Mesodermal cell (in vitro differentiated cells): ENCODE results near the gene GOLPH3L. TPM values are rescaled to one million over a fixed set of nuclear protein-coding genes. Genes with fewer than 3 reads are reported as not detected.
"Not testable (repeated sequence)": the region's sequence is repeated elsewhere in the genome, so short reads cannot be mapped to it uniquely, and the experiment has no call there.

Experiments
- H3K27ac ChIP-seq: 2 replicates; pipeline ENCODE4 v1.7.0; 2013; ENCODE audit warnings: mild to moderate bottlenecking, low read depth, low read length, moderate library complexity; ENCODE audit not compliant: severe bottlenecking
- H3K36me3 ChIP-seq: 2 replicates; pipeline ENCODE4 v1.7.1; 2013; ENCODE audit warnings: mild to moderate bottlenecking, low read length, moderate library complexity; ENCODE audit not compliant: control insufficient read depth, insufficient read depth
- H3K4me1 ChIP-seq: one replicate; pipeline ENCODE4 v1.7.1; 2013; ENCODE audit warnings: mild to moderate bottlenecking, low read length; ENCODE audit not compliant: insufficient read depth, control insufficient read depth, poor library complexity, severe bottlenecking
- H3K4me3 ChIP-seq: 2 replicates; pipeline ENCODE4 v1.7.0; 2013; ENCODE audit warnings: low read length, control low read depth, mild to moderate bottlenecking; ENCODE audit not compliant: insufficient read depth, poor library complexity, severe bottlenecking; ENCODE audit errors: extremely low read depth
- H3K9me3 ChIP-seq: 2 replicates; pipeline ENCODE4 v1.7.1; 2013; ENCODE audit warnings: mild to moderate bottlenecking, low read length, moderate library complexity; ENCODE audit not compliant: control insufficient read depth
- WGBS, 2 experiments: methylation state at CpG; one replicate each; pipeline ENCODE4 v1.1.5; 2013; ENCODE audit warnings: missing lambda C conversion rate in 2 of 2; ENCODE audit not compliant: insufficient coverage in 2 of 2; 5-methylcytosine and 5-hydroxymethylcytosine counted together
- polyA plus RNA-seq, 2 experiments: library from polyadenylated mRNA; stranded (reverse); fragments of 50-300 nt; gene quantifications; one replicate each; pipeline ENCODE4 v1.2.3, GENCODE V29; 2013

The GOLPH3L gene
- polyA plus RNA-seq (2013, experiment 1 of 2), result 22.2 TPM
- polyA plus RNA-seq (2013, experiment 2 of 2), result 24.3 TPM

GRCh38 chr1:150696995-150697927 lies at the start of gene GOLPH3L:
Gene GOLPH3L, minus strand, starts transcription at chr1:150697154. Its CDS starts 2,316 bp downstream, at chr1:150694838.
- peaks cover 19% of the 10 kb centered on the region for H3K36me3 ChIP-seq
- peak within 1 kb of the TSS; percentile 66 for H3K4me3 ChIP-seq
- no peaks in the 10 kb centered on the region for H3K4me1 ChIP-seq
- no peaks in the 10 kb centered on the region for H3K9me3 ChIP-seq
- 0 to 18% methylated on average over 4 to 6 of the region's 18 CpGs for WGBS, 2 experiments
- peak within 1 kb of the TSS; percentile 47 for H3K27ac ChIP-seq

- no peaks in the 10 kb centered on the region for H3K4me1 ChIP-seq
- H3K36me3 ChIP-seq, result no peaks in the 10 kb centered on the region
- WGBS, 2 experiments, result 94 to 95% methylated on average over 2 of the region's 3 CpGs
- no peak overlapping the region for H3K4me3 ChIP-seq
- no peak overlapping the region for H3K27ac ChIP-seq
- no peaks in the 10 kb centered on the region for H3K9me3 ChIP-seq
Measured at GRCh38 chr1:150730130-150730721, 33.3 kb upstream of the GOLPH3L start.

GRCh38 chr1:150724336-150724735 lies 27.4 kb upstream of the GOLPH3L start:
- Histone ChIP-seq H3K4me1 (no peaks in the 10 kb centered on the region), H3K4me3 (no peak overlapping the region), H3K9me3 (peaks cover 3% of the 10 kb centered on the region), H3K36me3 (no peaks in the 10 kb centered on the region), H3K27ac (no peak overlapping the region)
- 90 to 100% methylated on average over 1 to 2 of the region's 2 CpGs for WGBS, 2 experiments

GRCh38 chr1:150720703-150721102 lies 23.7 kb upstream of the GOLPH3L start, which contains the start of gene HORMAD1:
Gene HORMAD1, minus strand, starts transcription at chr1:150720895. Its CDS starts 1,390 bp downstream, at chr1:150719505.
- Histone ChIP-seq H3K36me3 (no peaks in the 10 kb centered on the region), H3K27ac (no peak within 1 kb of the TSS), H3K9me3 (peaks cover 3% of the 10 kb centered on the region), H3K4me3 (no peak within 1 kb of the TSS), H3K4me1 (no peaks in the 10 kb centered on the region)
- WGBS, 2 experiments, result 95 to 96% methylated on average over 20 to 23 of the region's 24 CpGs

GRCh38 chr1:150720098-150720497 lies 23.1 kb upstream of the GOLPH3L start:
- no peaks in the 10 kb centered on the region for H3K4me1 ChIP-seq
- H3K27ac ChIP-seq, result no peak overlapping the region
- no peak overlapping the region for H3K4me3 ChIP-seq
- H3K9me3 ChIP-seq, result peaks cover 3% of the 10 kb centered on the region
- H3K36me3 ChIP-seq, result no peaks in the 10 kb centered on the region
- 95 to 98% methylated on average over 21 of the region's 21 CpGs for WGBS, 2 experiments

GRCh38 chr1:150718225-150718891 lies 21.4 kb upstream of the GOLPH3L start:
- H3K36me3 ChIP-seq, result no peaks in the 10 kb centered on the region
- H3K9me3 ChIP-seq, result no peaks in the 10 kb centered on the region
- H3K27ac ChIP-seq, result no peak overlapping the region
- no peak overlapping the region for H3K4me3 ChIP-seq
- H3K4me1 ChIP-seq, result no peaks in the 10 kb centered on the region
- WGBS, 2 experiments, result 74 to 80% methylated on average over 5 of the region's 11 CpGs

GRCh38 chr1:150709031-150709430 lies 12.1 kb upstream of the GOLPH3L start:
- H3K4me1 ChIP-seq, H3K4me3 ChIP-seq, H3K36me3 ChIP-seq, H3K9me3 ChIP-seq, H3K27ac ChIP-seq: not testable (repeated sequence)
- no CpG with 5 or more reads among the region's 1 CpG for WGBS, 2 experiments

GRCh38 chr1:150708595-150708994 lies 11.6 kb upstream of the GOLPH3L start:
- no peaks in the 10 kb centered on the region for H3K9me3 ChIP-seq
- H3K36me3 ChIP-seq, result no peaks in the 10 kb centered on the region
- no peak overlapping the region for H3K4me3 ChIP-seq
- whole genome bisulfite sequencing, 2 experiments, result no CpG with 5 or more reads among the region's 2 CpGs
- H3K27ac ChIP-seq, result no peak overlapping the region
- no peaks in the 10 kb centered on the region for H3K4me1 ChIP-seq

- Histone ChIP-seq H3K4me1 (no peaks in the 10 kb centered on the region), H3K36me3 (no peaks in the 10 kb centered on the region), H3K4me3 (no peak overlapping the region), H3K27ac (no peak overlapping the region), H3K9me3 (no peaks in the 10 kb centered on the region)
- WGBS, 2 experiments, result 83 to 100% methylated on average over 1 of the region's 1 CpG
Measured at GRCh38 chr1:150706091-150706490, 9.1 kb upstream of the GOLPH3L start.

- no peak overlapping the region for H3K4me3 ChIP-seq
Measured at GRCh38 chr1:150703427-150703826, 6.5 kb upstream of the GOLPH3L start.

More at GRCh38 chr1:150703427-150703826, 6.5 kb upstream of the GOLPH3L start:
- no peak overlapping the region for H3K27ac ChIP-seq
- no peaks in the 10 kb centered on the region for H3K36me3 ChIP-seq
- no peaks in the 10 kb centered on the region for H3K4me1 ChIP-seq
- H3K9me3 ChIP-seq, result no peaks in the 10 kb centered on the region
